ENCODE measurements around the gene MSH2.
"Not testable (repeated sequence)": the region's sequence is repeated elsewhere in the genome, so short reads cannot be mapped to it uniquely, and the experiment has no call there.

MSH2 gene

GRCh38 chr2:47402805-47403608 lies at the start of gene MSH2:
MSH2 (plus strand) TSS chr2:47403156; CDS start chr2:47403192, 36 bp downstream.
- H3K27me3 ChIP-seq (ENCODE audit: control insufficient read depth, insufficient read depth, low read length) = no peaks in the 10 kb centered on the region
- no peaks in the 10 kb centered on the region for H3K36me3 ChIP-seq (ENCODE audit: control insufficient read depth, insufficient read depth, low read length)
- peak within 1 kb of the TSS; percentile 57 for H3K4me3 ChIP-seq (ENCODE audit: low read length)
- H3K9me3 ChIP-seq (ENCODE audit: control insufficient read depth, low read length) = no peaks in the 10 kb centered on the region
- H3K4me1 ChIP-seq (ENCODE audit: control insufficient read depth, insufficient read depth, low read length) = peaks cover 8% of the 10 kb centered on the region
- H3K9ac ChIP-seq (ENCODE audit: low read length) = peak within 1 kb of the TSS; percentile 68

GRCh38 chr2:47354013-47354847 lies 48.7 kb upstream of the MSH2 start:
- no peaks in the 10 kb centered on the region for H3K27me3 ChIP-seq (ENCODE audit: control insufficient read depth, insufficient read depth, low read length)
- peaks cover 28% of the 10 kb centered on the region for H3K4me1 ChIP-seq (ENCODE audit: control insufficient read depth, insufficient read depth, low read length)
- no peaks in the 10 kb centered on the region for H3K36me3 ChIP-seq (ENCODE audit: control insufficient read depth, insufficient read depth, low read length)
- H3K9ac ChIP-seq (ENCODE audit: low read length) = peak overlapping the region; percentile 44
- H3K4me3 ChIP-seq (ENCODE audit: low read length) = peak overlapping the region; percentile 25
- no peaks in the 10 kb centered on the region for H3K9me3 ChIP-seq (ENCODE audit: control insufficient read depth, low read length)

GRCh38 chr2:47354848-47355204 lies 48.1 kb upstream of the MSH2 start:
- Histone ChIP-seq H3K9ac (ENCODE audit: low read length) (peak overlapping the region; percentile 16), H3K4me3 (ENCODE audit: low read length) (no peak overlapping the region)

GRCh38 chr2:47357483-47357882 lies 45.5 kb upstream of the MSH2 start:
- Histone ChIP-seq H3K27me3 (ENCODE audit: control insufficient read depth, insufficient read depth, low read length) (no peaks in the 10 kb centered on the region), H3K9ac (ENCODE audit: low read length) (no peak overlapping the region), H3K4me3 (ENCODE audit: low read length) (no peak overlapping the region), H3K9me3 (ENCODE audit: control insufficient read depth, low read length) (no peaks in the 10 kb centered on the region), H3K4me1 (ENCODE audit: control insufficient read depth, insufficient read depth, low read length) (peaks cover 47% of the 10 kb centered on the region), H3K36me3 (ENCODE audit: control insufficient read depth, insufficient read depth, low read length) (no peaks in the 10 kb centered on the region)

More at GRCh38 chr2:47354848-47355204, 48.1 kb upstream of the MSH2 start:
- peaks cover 28% of the 10 kb centered on the region for H3K4me1 ChIP-seq (ENCODE audit: control insufficient read depth, insufficient read depth, low read length)
- no peaks in the 10 kb centered on the region for H3K9me3 ChIP-seq (ENCODE audit: control insufficient read depth, low read length)
- H3K36me3 ChIP-seq (ENCODE audit: control insufficient read depth, insufficient read depth, low read length) = no peaks in the 10 kb centered on the region
- H3K27me3 ChIP-seq (ENCODE audit: control insufficient read depth, insufficient read depth, low read length) = no peaks in the 10 kb centered on the region

- H3K4me1 ChIP-seq (ENCODE audit: control insufficient read depth, insufficient read depth, low read length) = peaks cover 40% of the 10 kb centered on the region
- H3K36me3 ChIP-seq (ENCODE audit: control insufficient read depth, insufficient read depth, low read length) = no peaks in the 10 kb centered on the region
- no peak overlapping the region for H3K9ac ChIP-seq (ENCODE audit: low read length)
- no peaks in the 10 kb centered on the region for H3K27me3 ChIP-seq (ENCODE audit: control insufficient read depth, insufficient read depth, low read length)
- no peak overlapping the region for H3K4me3 ChIP-seq (ENCODE audit: low read length)
- H3K9me3 ChIP-seq (ENCODE audit: control insufficient read depth, low read length) = no peaks in the 10 kb centered on the region
Measured at GRCh38 chr2:47359375-47359868, 43.5 kb upstream of the MSH2 start.

- H3K4me1 ChIP-seq (ENCODE audit: control insufficient read depth, insufficient read depth, low read length) = peaks cover 32% of the 10 kb centered on the region
- no peaks in the 10 kb centered on the region for H3K27me3 ChIP-seq (ENCODE audit: control insufficient read depth, insufficient read depth, low read length)
- H3K4me3 ChIP-seq (ENCODE audit: low read length) = no peak overlapping the region
- H3K36me3 ChIP-seq (ENCODE audit: control insufficient read depth, insufficient read depth, low read length) = no peaks in the 10 kb centered on the region
- no peak overlapping the region for H3K9ac ChIP-seq (ENCODE audit: low read length)
- no peaks in the 10 kb centered on the region for H3K9me3 ChIP-seq (ENCODE audit: control insufficient read depth, low read length)
Measured at GRCh38 chr2:47360283-47360682, 42.7 kb upstream of the MSH2 start.

GRCh38 chr2:47360927-47361326 lies 42.0 kb upstream of the MSH2 start:
- Histone ChIP-seq H3K4me3 (ENCODE audit: low read length) (no peak overlapping the region), H3K4me1 (ENCODE audit: control insufficient read depth, insufficient read depth, low read length) (peaks cover 26% of the 10 kb centered on the region), H3K27me3 (ENCODE audit: control insufficient read depth, insufficient read depth, low read length) (no peaks in the 10 kb centered on the region), H3K9ac (ENCODE audit: low read length) (peak overlapping the region; percentile 10), H3K9me3 (ENCODE audit: control insufficient read depth, low read length) (no peaks in the 10 kb centered on the region), H3K36me3 (ENCODE audit: control insufficient read depth, insufficient read depth, low read length) (no peaks in the 10 kb centered on the region)

GRCh38 chr2:47361505-47362229 lies 41.3 kb upstream of the MSH2 start:
- H3K4me1 ChIP-seq (ENCODE audit: control insufficient read depth, insufficient read depth, low read length) = peaks cover 26% of the 10 kb centered on the region
- H3K9ac ChIP-seq (ENCODE audit: low read length); H3K9me3 ChIP-seq (ENCODE audit: control insufficient read depth, low read length); H3K4me3 ChIP-seq (ENCODE audit: low read length); H3K36me3 ChIP-seq (ENCODE audit: control insufficient read depth, insufficient read depth, low read length); H3K27me3 ChIP-seq (ENCODE audit: control insufficient read depth, insufficient read depth, low read length): not testable (repeated sequence)

GRCh38 chr2:47373747-47374146 lies 29.2 kb upstream of the MSH2 start:
- Histone ChIP-seq H3K27me3 (ENCODE audit: control insufficient read depth, insufficient read depth, low read length) (peaks cover 3% of the 10 kb centered on the region), H3K4me3 (ENCODE audit: low read length) (no peak overlapping the region), H3K36me3 (ENCODE audit: control insufficient read depth, insufficient read depth, low read length) (no peaks in the 10 kb centered on the region), H3K9me3 (ENCODE audit: control insufficient read depth, low read length) (no peaks in the 10 kb centered on the region), H3K9ac (ENCODE audit: low read length) (no peak overlapping the region), H3K4me1 (ENCODE audit: control insufficient read depth, insufficient read depth, low read length) (peaks cover 4% of the 10 kb centered on the region)

GRCh38 chr2:47375307-47375706 lies 27.6 kb upstream of the MSH2 start:
- Histone ChIP-seq H3K36me3 (ENCODE audit: control insufficient read depth, insufficient read depth, low read length) (no peaks in the 10 kb centered on the region), H3K4me3 (ENCODE audit: low read length) (no peak overlapping the region), H3K4me1 (ENCODE audit: control insufficient read depth, insufficient read depth, low read length) (peaks cover 4% of the 10 kb centered on the region), H3K9ac (ENCODE audit: low read length) (no peak overlapping the region), H3K27me3 (ENCODE audit: control insufficient read depth, insufficient read depth, low read length) (no peaks in the 10 kb centered on the region), H3K9me3 (ENCODE audit: control insufficient read depth, low read length) (no peaks in the 10 kb centered on the region)

GRCh38 chr2:47379384-47379783 lies 23.6 kb upstream of the MSH2 start:
- Histone ChIP-seq H3K9ac (ENCODE audit: low read length) (no peak overlapping the region), H3K9me3 (ENCODE audit: control insufficient read depth, low read length) (no peaks in the 10 kb centered on the region), H3K4me3 (ENCODE audit: low read length) (no peak overlapping the region), H3K27me3 (ENCODE audit: control insufficient read depth, insufficient read depth, low read length) (no peaks in the 10 kb centered on the region), H3K36me3 (ENCODE audit: control insufficient read depth, insufficient read depth, low read length) (no peaks in the 10 kb centered on the region), H3K4me1 (ENCODE audit: control insufficient read depth, insufficient read depth, low read length) (no peaks in the 10 kb centered on the region)
